Adrenal gland (tissue), 12 donors: Measurements from ENCODE around the gene URI1. TPM values are rescaled to one million over a fixed set of nuclear protein-coding genes. Genes with fewer than 3 reads are reported as not detected.
A peak's percentile ranks its signal among the peaks of the same experiment; 100 is the strongest.

Experiments used
- DNase-seq, 7 donors: peaks; one replicate each; pipeline ENCODE4 v3.0.0-alpha.2; 2019 to 2020
- H3K27ac ChIP-seq, 5 donors: fragments of 200-600 bp; sonication (generic) in 4 of 5; 1 replicate in 3 of 5; 2 replicates in 2 of 5; pipeline versions ENCODE4 v1.5.1 to v1.8.0; 2016 to 2020; ENCODE audit warnings: mild to moderate bottlenecking in 1 of 5
- H3K27me3 ChIP-seq: fragments of 200-600 bp; 2 replicates; pipeline ENCODE4 v1.8.0; 2021
- H3K36me3 ChIP-seq, 2 donors: fragments of 200-600 bp; replicated peaks in 1 of 2; 1 replicate in 1 of 2; 2 replicates in 1 of 2; pipeline versions ENCODE4 v1.5.1 to v1.8.0; 2018 to 2022
- H3K4me1 ChIP-seq, 2 donors: fragments of 200-600 bp; replicated peaks in 1 of 2; 1 replicate in 1 of 2; 2 replicates in 1 of 2; pipeline versions ENCODE4 v1.5.1 to v1.8.0; 2018 to 2021
- H3K4me3 ChIP-seq, 4 donors: fragments of 200-600 bp; sonication (generic) in 3 of 4; one replicate each; pipeline ENCODE4 v1.5.1; 2016 to 2018
- H3K9me3 ChIP-seq, 3 donors: fragments of 200-600 bp; sonication (generic) in 1 of 3; replicated peaks in 1 of 3; 1 replicate in 2 of 3; 2 replicates in 1 of 3; pipeline versions ENCODE4 v1.5.1 to v1.8.0; 2016 to 2021
- CTCF ChIP-seq, 6 experiments: fragments of 450-650 bp in 4 of 6; fragments of 200-600 bp in 2 of 6; sonication (generic) in 1 of 6; IDR thresholded peaks; 1 replicate in 5 of 6; 2 replicates in 1 of 6; pipeline versions ENCODE4 v1.5.1 to v1.8.0; 2016 to 2021; ENCODE audit warnings: antibody characterized with exemption in 6 of 6, mild to moderate bottlenecking in 2 of 6, moderate library complexity in 1 of 6
- POLR2A ChIP-seq, 2 donors: fragments of 450-650 bp; IDR thresholded peaks; one replicate each; pipeline ENCODE4 v1.6.1; 2017; ENCODE audit warnings: antibody characterized with exemption in 2 of 2, mild to moderate bottlenecking in 2 of 2, moderate library complexity in 1 of 2
- WGBS, 4 donors: extraction: QIAGEN DNeasy Blood & Tissue Kit in 2 of 4; methylation state at CpG; one replicate each; pipeline versions ENCODE4 v1.1.5 to v1.1.7; 2013 to 2017; 5-methylcytosine and 5-hydroxymethylcytosine counted together
- intact Hi-C, 2 donors: fragments of 100-400 bp; cut with DNase I; formaldehyde crosslinking; loops; one replicate each; pipeline versions ENCODE4 v1.14.1 to v1.15.0; 2022 to 2023
- polyA plus RNA-seq, 3 donors: library from polyadenylated mRNA; stranded (reverse); fragments of 200-250 nt in 2 of 3; fragments of 350-450 nt in 1 of 3; fragmentation: Illumina TruSeq in 1 of 3; extraction: RNeasy Lipid Tissue Mini Kit (QIAGEN cat#74804) in 1 of 3; gene quantifications; one replicate each; pipeline ENCODE4 v1.2.3, GENCODE V29; 2013 to 2014
- total RNA-seq, 9 donors: library from RNA; depleted of rRNA in 4 of 9; stranded (reverse); fragments of >200 nt in 4 of 9; fragments of 120-200 nt in 1 of 9; fragmentation: NEBNext Ultra II Directional in 1 of 9; extraction: Animal tissue kit (Norgen Biotek cat#: 25700) in 1 of 9; gene quantifications; one replicate each; pipeline versions ENCODE4 v1.1.0 to v1.2.4, GENCODE V29; 2013 to 2023
- donor health status: healthy with polysubstance abuse.
- donor health status: Bipolar disorder and iron deficiency.
- donor health status: DM: yes; HTN: yes; CAD: no.
- donor health status: DM: no; HTN: no; CAD: no.
- donor health status: DM: no; HTN: no; CAD: no.
- donor health status: DM: yes; HTN: yes; CAD: no.

Gene URI1
- total and polyA plus RNA-seq, 12 donors, result 21.6 to 115 (median 71.1) TPM

- WGBS, 4 donors, result 89 to 95% (median 91%) methylated on average over 3 of the region's 3 CpGs
- H3K4me3 ChIP-seq, result no peak overlapping the region
- no peak for TF ChIP-seq POLR2A (IDR thresholded peaks at IDR 0.05)
- TF ChIP-seq CTCF (IDR thresholded peaks at IDR 0.05), result no peak
- peaks cover 0 to 5% (median 0%) of the 10 kb centered on the region in 3 donors for H3K9me3 ChIP-seq
- no peak for DNase-seq
- H3K4me1 ChIP-seq, result peaks cover 45 to 60% of the 10 kb centered on the region in 2 donors
- H3K36me3 ChIP-seq, result no peaks in the 10 kb centered on the region
- H3K27ac ChIP-seq, result no peak overlapping the region
- H3K27me3 ChIP-seq, result no peaks in the 10 kb centered on the region
- intact Hi-C loops, result no loop called here
Measured at GRCh38 chr19:29961311-29961710, 19.3 kb downstream of the URI1 start.

DNA sequence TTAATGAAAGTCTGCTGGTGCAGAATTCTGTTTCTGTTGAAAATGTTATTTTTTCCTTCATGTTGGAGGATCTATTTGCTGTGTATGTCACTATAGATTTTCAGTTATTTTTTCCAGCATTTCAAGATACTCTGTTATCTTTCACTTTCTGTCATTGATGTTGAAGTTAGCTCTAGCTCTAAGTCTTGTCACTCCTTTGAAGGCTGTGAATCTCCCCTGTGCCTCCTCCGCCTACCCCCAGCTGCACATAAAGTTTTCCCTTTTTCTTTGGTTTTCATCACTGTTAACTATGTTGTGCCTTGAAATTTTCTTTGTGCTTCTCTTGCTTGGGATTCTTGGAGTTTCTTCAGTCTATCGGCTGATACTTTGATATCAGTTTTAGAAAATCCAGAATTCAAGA is 20.8 kb downstream of the URI1 start:
- no peak for DNase-seq
- TF ChIP-seq POLR2A (IDR thresholded peaks at IDR 0.05) (no peak), CTCF (IDR thresholded peaks at IDR 0.05) (no peak)
- 87 to 95% (median 92%) methylated on average over 2 of the region's 2 CpGs for WGBS, 4 donors
- Histone ChIP-seq H3K27me3 (no peaks in the 10 kb centered on the region), H3K9me3 (peaks cover 0 to 5% (median 0%) of the 10 kb centered on the region in 3 donors), H3K27ac (no peak overlapping the region), H3K4me3 (no peak overlapping the region), H3K4me1 (peaks cover 45 to 75% of the 10 kb centered on the region in 2 donors), H3K36me3 (no peaks in the 10 kb centered on the region)
- intact Hi-C loops, result no loop called here

DNA sequence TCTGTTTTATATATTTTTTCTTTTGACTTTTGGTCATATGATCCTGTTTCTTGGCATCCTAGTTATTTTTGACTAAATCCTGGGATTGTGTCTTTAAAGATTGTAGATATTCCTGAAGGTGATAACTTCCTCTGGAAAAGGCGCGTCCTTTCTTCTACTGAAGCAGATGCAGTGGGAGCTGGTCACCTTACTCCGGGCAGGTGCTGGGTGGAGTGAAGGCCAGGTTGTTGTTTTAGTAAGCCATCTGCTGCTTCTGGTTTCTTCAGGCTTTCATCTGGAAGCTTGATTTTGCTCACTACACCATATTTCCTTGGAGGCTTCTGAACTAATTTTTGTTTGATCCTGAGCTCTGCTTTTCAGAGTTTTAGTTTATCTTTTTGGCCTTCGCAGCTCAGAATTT is 21.5 kb downstream of the URI1 start:
- no peak for DNase-seq
- WGBS, 4 donors, result 49 to 59% (median 56%) methylated on average over 4 of the region's 4 CpGs
- H3K27me3 ChIP-seq, result no peaks in the 10 kb centered on the region
- H3K36me3 ChIP-seq, result no peaks in the 10 kb centered on the region
- TF ChIP-seq CTCF (IDR thresholded peaks at IDR 0.05) (no peak), POLR2A (IDR thresholded peaks at IDR 0.05) (no peak)
- H3K4me1 ChIP-seq, result peaks cover 45 to 79% of the 10 kb centered on the region in 2 donors
- intact Hi-C loops, result no loop called here
- H3K9me3 ChIP-seq, result peaks cover 0 to 5% (median 0%) of the 10 kb centered on the region in 3 donors
- peak overlapping the region in 1 of 4 donors; percentile 10 for H3K4me3 ChIP-seq
- peak overlapping the region; percentile 35 to 79 (median 71) for H3K27ac ChIP-seq

- Histone ChIP-seq H3K27me3 (no peaks in the 10 kb centered on the region), H3K9me3 (peaks cover 0 to 5% (median 0%) of the 10 kb centered on the region in 3 donors), H3K4me1 (peaks cover 44 to 79% of the 10 kb centered on the region in 2 donors), H3K4me3 (peak overlapping the region in 1 of 4 donors; percentile 10), H3K36me3 (no peaks in the 10 kb centered on the region), H3K27ac (peak overlapping the region; percentile 35 to 79 (median 71))
- intact Hi-C loops, result no loop called here
- 29 to 45% (median 36%) methylated on average over 5 of the region's 5 CpGs for WGBS, 4 donors
- DNase-seq, result peak in 3 of 7 donors; percentile 46 to 50 (median 48)
- TF ChIP-seq POLR2A (IDR thresholded peaks at IDR 0.05), result no peak
- TF ChIP-seq CTCF (IDR thresholded peaks at IDR 0.05), result no peak
Measured at GRCh38 chr19:29964171-29964570, 22.1 kb downstream of the URI1 start.
